ELR (cell line): Measurements from ENCODE around the gene PRPF8.

ENCODE experiments used
- DNase-seq: peaks from one replicate; pipeline ENCODE4 v3.0.0-alpha.2; 2015; ENCODE audit warnings: low read depth

The PRPF8 gene

GRCh38 chr17:1684378-1685189 lies at the start of gene PRPF8:
TSS of gene PRPF8 (minus strand) at chr17:1684867. CDS start at chr17:1684571, 296 bp downstream.
- DNase-seq, result peak; percentile 99

GRCh38 chr17:1733759-1734158 lies 49.1 kb upstream of the PRPF8 start:
- no peak for DNase-seq

- no peak for DNase-seq
These were observed 48.2 kb upstream of the PRPF8 start for GRCh38 chr17:1732833-1733321.

GRCh38 chr17:1732241-1732832 lies 47.7 kb upstream of the PRPF8 start:
- DNase-seq, result no peak

DNA sequence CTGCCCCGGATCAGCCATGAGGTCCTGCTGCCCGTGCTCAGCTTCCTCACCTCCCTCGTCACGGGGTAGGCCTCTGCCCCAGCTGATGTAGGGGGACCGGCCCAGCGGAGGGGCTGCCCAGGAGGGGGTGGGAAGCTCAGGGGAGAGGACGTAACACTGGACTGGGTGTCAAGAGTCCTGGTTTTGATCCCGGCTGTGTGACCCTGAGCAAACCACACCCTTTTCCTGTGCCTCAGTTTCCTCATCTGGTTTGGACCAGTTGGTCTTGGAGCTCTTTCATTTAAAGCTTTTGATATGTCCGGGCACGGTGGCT lies 46.5 kb upstream of the PRPF8 start:
- no peak for DNase-seq

GRCh38 chr17:1730326-1731193 lies 45.9 kb upstream of the PRPF8 start:
- DNase-seq, result peak; percentile 94

GRCh38 chr17:1729966-1730325 lies 45.3 kb upstream of the PRPF8 start:
- DNase-seq, result no peak

DNA sequence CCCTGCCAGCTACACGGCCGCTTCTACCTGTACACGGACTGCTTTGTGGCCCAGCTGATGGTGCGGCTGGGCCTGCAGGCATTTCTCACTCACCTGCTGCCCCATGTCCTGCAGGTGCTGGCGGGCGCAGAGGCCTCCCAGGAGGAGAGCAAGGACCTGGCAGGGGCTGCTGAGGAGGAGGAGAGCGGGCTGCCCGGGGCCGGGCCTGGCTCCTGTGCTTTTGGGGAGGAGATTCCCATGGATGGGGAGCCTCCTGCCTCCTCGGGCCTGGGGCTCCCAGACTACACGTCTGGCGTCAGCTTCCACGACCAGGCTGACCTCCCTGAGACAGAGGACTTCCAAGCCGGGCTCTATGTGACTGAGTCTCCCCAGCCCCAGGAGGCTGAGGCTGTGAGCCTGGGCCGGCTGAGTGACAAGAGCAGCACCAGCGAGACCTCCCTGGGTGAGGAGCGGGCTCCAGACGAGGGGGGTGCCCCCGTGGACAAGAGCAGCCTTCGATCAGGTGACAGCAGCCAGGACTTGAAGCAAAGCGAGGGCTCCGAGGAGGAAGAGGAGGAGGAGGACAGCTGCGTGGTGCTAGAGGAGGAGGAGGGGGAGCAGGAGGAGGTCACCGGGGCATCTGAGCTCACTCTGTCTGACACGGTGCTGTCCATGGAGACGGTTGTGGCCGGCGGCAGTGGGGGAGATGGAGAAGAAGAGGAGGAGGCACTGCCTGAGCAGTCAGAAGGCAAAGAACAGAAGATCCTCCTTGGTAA lies 43.4 kb upstream of the PRPF8 start:
- DNase-seq, result no peak

DNA sequence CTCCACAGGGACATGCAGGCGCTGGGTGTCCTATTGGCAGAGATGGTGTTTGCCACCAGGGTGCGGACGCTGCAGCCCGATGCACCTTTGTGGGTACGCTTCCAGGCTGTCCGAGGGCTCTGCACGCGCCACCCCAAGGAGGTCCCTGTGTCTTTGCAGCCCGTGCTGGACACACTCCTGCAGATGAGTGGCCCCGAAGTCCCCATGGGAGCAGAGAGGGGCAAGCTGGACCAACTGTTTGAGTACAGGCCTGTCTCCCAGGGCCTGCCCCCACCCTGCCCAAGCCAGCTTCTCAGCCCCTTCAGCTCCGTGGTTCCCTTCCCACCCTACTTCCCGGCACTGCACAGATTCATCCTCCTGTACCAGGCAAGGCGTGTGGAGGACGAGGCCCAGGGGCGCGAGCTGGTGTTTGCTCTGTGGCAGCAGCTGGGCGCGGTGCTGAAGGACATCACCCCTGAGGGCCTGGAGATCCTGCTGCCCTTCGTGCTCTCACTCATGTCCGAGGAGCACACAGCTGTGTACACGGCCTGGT lies 42.7 kb upstream of the PRPF8 start:
- DNase-seq, result no peak

GRCh38 chr17:1726626-1727257 lies 42.1 kb upstream of the PRPF8 start:
- DNase-seq, result no peak

DNA sequence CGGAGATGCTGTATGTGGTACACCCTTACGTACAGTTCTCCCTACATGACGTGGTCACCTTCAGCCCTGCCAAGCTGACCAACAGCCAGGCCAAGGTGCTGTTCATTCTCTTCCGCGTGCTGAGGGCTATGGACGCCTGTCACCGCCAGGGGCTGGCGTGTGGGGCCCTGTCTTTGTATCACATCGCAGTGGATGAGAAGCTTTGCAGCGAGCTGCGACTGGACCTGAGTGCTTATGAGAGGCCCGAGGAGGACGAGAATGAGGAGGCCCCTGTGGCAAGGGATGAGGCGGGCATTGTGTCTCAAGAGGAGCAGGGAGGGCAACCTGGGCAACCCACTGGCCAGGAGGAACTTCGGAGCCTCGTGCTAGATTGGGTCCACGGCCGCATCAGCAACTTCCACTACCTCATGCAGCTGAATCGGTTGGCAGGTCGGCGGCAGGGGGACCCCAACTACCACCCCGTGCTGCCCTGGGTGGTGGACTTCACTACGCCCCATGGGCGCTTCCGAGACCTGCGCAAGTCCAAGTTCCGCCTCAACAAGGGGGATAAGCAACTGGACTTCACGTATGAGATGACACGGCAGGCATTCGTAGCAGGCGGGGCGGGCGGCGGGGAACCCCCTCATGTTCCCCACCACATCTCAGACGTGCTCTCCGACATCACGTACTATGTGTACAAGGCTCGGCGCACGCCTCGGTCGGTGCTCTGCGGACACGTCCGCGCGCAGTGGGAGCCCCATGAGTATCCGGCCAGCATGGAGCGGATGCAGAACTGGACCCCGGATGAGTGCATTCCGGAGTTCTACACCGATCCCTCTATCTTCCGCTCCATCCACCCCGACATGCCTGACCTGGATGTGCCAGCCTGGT lies 41.2 kb upstream of the PRPF8 start:
- no peak for DNase-seq

- no peak for DNase-seq
These were observed 40.4 kb upstream of the PRPF8 start for GRCh38 chr17:1724869-1725641.

- peak; percentile 87 for DNase-seq
These were observed 39.7 kb upstream of the PRPF8 start, which contains the start of gene WDR81 for GRCh38 chr17:1724351-1724868. TSS of gene WDR81 (plus strand) at chr17:1724704. CDS start at chr17:1724960, 256 bp downstream.

DNA sequence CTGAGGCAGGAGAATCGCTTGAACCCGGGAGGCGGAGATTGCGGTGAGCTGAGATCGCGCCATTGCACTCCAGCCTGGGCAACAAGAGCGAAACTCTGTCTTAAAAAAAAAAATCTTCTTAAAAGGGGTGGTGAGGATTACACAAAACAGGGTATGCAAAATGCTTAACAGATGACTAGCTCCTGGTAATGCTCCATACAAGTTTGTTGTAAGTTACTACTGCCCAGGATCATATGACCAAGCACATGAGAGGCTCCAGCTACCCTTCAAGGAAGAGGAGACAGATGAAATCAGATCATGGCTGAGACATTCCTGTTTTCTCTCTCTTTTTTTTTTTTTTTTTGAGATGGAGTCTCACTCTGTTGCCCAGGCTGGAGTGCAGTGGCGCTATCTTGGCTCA lies 37.4 kb upstream of the PRPF8 start:
- DNase-seq, result peak; percentile 60

DNA sequence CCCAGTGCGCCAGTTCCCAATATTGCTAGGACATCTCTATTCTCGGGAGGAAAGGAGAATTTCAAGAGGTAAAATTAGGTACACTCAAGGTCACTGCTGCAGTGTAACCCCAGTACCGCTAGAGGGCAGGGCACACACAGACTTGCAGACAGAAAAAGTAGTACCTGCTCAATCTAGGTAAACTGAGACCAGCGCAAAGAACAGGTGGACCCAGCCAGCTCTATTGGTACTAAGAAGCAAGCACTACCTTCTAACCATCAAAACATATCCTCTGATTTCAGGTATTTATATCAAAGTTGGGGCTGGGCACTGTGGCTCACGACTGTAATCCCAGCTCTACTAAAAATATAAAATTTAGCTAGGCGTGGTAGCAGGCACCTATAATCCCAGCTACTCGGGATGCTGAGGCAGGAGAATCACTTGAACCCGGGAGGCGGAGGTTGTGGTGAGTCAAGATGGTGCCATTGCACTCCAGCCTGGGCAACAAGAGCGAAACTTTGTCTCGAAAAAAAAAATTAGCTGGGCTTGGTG lies 36.3 kb upstream of the PRPF8 start:
- peak; percentile 67 for DNase-seq

DNA sequence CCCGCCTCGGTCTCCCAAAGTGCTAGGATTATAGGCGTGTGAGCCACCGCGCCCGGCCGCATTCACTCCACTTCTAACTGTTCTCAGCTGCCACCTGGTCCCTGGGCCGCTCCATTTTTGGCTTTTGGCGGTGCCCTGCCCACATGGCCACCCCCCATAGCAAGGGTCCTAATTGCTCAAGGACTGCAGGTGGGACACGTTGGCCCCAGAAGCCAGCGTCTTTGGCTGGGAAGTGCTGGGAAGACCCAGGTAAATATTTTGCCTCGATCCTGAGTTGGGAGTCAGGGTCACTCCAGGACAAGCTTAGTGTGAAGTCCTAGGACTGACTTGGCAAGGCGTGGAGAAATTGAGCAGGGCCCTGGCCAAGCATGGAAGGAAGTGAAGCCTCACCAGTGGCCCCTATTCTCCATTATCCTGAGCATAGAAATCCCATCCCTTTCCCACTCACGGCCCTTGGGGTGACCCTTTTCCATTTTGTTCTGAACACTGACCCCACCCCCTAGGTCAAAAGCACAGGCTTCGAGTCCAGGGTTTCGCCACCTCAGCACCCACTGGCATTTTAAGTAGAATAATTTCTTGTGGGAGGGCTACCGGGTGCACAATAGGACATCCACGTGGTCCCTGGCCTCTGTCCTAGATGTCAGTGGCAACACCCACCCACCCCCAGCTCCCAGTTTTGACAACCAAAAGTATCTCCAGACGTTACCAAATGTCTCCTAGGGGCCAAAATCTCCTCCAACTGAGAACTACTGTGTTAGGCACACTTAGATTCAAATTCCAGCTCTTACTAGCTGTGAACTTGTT lies 33.9 kb upstream of the PRPF8 start:
- no peak for DNase-seq

GRCh38 chr17:1716912-1717695 lies 32.4 kb upstream of the PRPF8 start:
- DNase-seq, result peak; percentile 100
